Thymus (tissue), 11 donors: Measurements from ENCODE around the gene TMEM236. TPM values are rescaled to one million over a fixed set of nuclear protein-coding genes. Genes with fewer than 3 reads are reported as not detected.

Experiments
- DNase-seq, 9 donors: peaks; one replicate each; pipeline ENCODE4 v3.0.0-alpha.2; 2013; ENCODE audit warnings: low spot score in 9 of 9, low read depth in 6 of 9, missing footprints in 1 of 9
- H3K27ac ChIP-seq, 2 donors: one replicate each; pipeline ENCODE4 v1.5.1; 2013; ENCODE audit warnings: control low read depth in 1 of 2, low read depth in 1 of 2, low read length in 1 of 2, mild to moderate bottlenecking in 1 of 2, moderate library complexity in 1 of 2
- H3K27me3 ChIP-seq, 2 donors: one replicate each; pipeline ENCODE4 v1.5.1; 2013; ENCODE audit warnings: low read length in 1 of 2; ENCODE audit not compliant: control insufficient read depth in 2 of 2, insufficient read depth in 1 of 2
- H3K36me3 ChIP-seq, 2 donors: one replicate each; pipeline ENCODE4 v1.5.1; 2013; ENCODE audit warnings: low read length in 1 of 2, mild to moderate bottlenecking in 1 of 2, moderate library complexity in 1 of 2; ENCODE audit not compliant: control insufficient read depth in 2 of 2, insufficient read depth in 2 of 2
- H3K4me1 ChIP-seq, 2 donors: one replicate each; pipeline ENCODE4 v1.5.1; 2013; ENCODE audit warnings: low read length in 2 of 2; ENCODE audit not compliant: control insufficient read depth in 2 of 2, insufficient read depth in 2 of 2
- H3K4me3 ChIP-seq, 2 donors: one replicate each; pipeline ENCODE4 v1.5.1; 2013; ENCODE audit warnings: low read length in 2 of 2, control low read depth in 1 of 2, mild to moderate bottlenecking in 1 of 2
- H3K9me3 ChIP-seq, 2 donors: one replicate each; pipeline ENCODE4 v1.5.1; 2013; ENCODE audit warnings: low read length in 1 of 2, mild to moderate bottlenecking in 1 of 2; ENCODE audit not compliant: control insufficient read depth in 2 of 2, insufficient read depth in 1 of 2
- WGBS: extraction: QIAGEN DNeasy Blood & Tissue Kit; methylation state at CpG from one replicate; pipeline ENCODE4 v1.1.7; 2013; 5-methylcytosine and 5-hydroxymethylcytosine counted together
- polyA plus RNA-seq: library from polyadenylated mRNA; stranded (reverse); fragments of 200-250 nt; gene quantifications from one replicate; pipeline ENCODE4 v1.2.3, GENCODE V29; 2013
- total RNA-seq: library from RNA; stranded (reverse); fragments of 120-200 nt; gene quantifications from one replicate; pipeline ENCODE4 v1.2.4, GENCODE V29; 2013
- donor health status: healthy.

TMEM236 gene
- total and polyA plus RNA-seq, 2 donors: 0.24 to 0.30 TPM

DNA sequence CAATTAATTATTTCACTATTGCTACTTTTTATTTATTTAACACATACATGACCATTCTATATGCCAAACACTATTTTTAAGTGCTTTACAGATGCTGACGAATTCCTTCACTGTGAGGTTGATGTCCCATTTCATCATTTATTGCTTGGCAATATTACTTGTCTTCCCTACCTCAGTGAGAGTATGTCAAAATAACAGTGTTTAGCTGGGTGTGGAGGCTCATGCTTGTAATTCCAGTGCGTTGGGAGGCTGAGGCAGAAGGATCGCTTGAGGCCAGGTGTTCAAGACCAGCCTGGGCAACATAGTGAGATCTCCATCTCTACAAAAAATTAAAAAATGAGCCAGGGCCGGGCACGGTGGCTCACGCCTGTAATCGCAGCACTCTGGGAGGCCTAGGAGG lies 37.4 kb downstream of the TMEM236 start:
- Histone ChIP-seq H3K9me3 (no peaks in the 10 kb centered on the region), H3K27ac (no peak overlapping the region), H3K36me3 (no peaks in the 10 kb centered on the region), H3K4me3 (no peak overlapping the region), H3K27me3 (no peaks in the 10 kb centered on the region), H3K4me1 (peaks cover 2 to 6% of the 10 kb centered on the region in 2 donors)
- no peak for DNase-seq
- 100% methylated on average over 7 of the region's 7 CpGs for WGBS

DNA sequence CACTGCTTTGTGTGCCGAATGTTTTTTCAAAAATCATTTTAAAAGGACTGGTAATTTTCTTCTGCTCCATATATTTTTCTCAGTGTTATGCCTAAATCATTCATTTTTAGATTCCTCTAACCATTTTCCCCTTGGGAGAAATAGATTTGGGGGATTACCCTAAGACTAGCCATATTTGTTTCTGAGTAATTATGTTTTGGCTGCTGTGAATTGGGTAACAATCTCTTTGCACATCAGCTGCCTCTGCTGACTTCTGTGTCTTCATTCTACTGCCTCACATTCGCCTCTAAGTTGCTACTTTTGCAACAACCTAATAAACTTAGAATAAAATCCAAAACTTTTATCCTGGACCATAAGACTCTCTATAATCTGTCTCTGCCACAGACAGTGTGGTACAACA lies 38.6 kb downstream of the TMEM236 start:
- H3K4me3 ChIP-seq: no peak overlapping the region
- no peaks in the 10 kb centered on the region for H3K9me3 ChIP-seq
- H3K36me3 ChIP-seq: no peaks in the 10 kb centered on the region
- peaks cover 2 to 6% of the 10 kb centered on the region in 2 donors for H3K4me1 ChIP-seq
- no peak overlapping the region for H3K27ac ChIP-seq
- WGBS: 95% methylated on average over 2 of the region's 2 CpGs
- no peaks in the 10 kb centered on the region for H3K27me3 ChIP-seq
- DNase-seq: no peak

DNA sequence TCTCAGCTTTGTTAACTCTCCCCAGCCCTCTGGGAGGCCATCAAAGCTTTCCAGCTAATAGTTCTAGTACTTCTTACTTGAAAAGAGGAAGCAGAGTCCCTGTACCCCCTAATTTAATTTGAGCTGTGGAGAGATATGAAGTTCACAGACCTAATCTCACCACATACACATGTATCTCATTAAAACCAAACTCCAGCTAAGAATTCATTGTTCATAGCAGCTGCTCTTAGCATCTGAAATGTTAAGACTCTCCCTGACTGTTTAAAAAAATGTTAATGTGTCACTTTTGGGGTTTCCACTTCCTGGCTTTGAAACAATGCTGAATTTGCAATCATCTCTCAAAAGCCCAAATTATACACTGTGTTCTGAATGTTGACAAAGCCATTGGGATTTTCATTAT lies 41.0 kb downstream of the TMEM236 start:
- Histone ChIP-seq H3K27ac (no peak overlapping the region), H3K9me3 (no peaks in the 10 kb centered on the region), H3K4me1 (peaks cover 2 to 6% of the 10 kb centered on the region in 2 donors), H3K36me3 (no peaks in the 10 kb centered on the region), H3K27me3 (no peaks in the 10 kb centered on the region), H3K4me3 (no peak overlapping the region)
- peak in 1 of 9 donors; percentile 35 for DNase-seq

DNA sequence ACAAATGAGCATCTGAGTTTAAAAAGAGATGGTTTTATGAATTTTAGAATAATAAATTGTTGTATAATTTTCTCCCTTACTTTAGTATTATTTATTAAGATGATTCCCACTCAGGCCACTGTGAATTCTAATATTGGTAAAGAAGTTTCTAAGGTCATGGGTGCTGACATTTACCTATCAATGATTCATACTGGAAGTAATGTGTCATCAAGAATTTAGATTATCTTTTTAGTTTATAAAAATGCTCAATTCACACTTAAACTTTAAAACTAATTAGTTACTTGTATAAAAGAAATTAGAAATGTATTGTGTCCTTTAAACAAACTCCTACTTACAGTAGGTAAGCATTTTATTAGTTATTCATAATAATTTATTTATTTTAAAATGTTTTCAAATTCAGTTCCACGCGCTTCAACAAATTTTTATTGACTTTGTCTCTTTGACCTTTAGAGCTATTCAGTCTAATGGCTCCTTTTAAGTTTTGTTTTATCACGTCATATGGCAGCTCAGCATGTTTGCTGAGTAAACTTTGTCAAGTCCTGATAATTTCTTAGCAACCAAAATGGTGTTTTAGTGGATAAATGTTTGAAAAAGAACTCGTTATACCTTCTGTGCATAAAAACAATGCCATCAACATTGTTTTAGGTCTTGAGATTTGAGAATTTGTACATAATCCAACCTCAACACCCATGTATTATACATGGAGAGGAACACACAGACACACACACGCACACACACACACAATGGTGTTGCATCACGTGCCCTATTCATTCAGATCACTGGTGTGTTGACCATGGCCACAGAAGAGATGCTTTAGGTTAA lies 42.0 kb downstream of the TMEM236 start:
- Histone ChIP-seq H3K4me1 (peaks cover 2 to 6% of the 10 kb centered on the region in 2 donors), H3K27me3 (no peaks in the 10 kb centered on the region), H3K27ac (no peak overlapping the region), H3K36me3 (no peaks in the 10 kb centered on the region), H3K9me3 (no peaks in the 10 kb centered on the region), H3K4me3 (no peak overlapping the region)
- no peak for DNase-seq
- 97% methylated on average over 6 of the region's 6 CpGs for WGBS

DNA sequence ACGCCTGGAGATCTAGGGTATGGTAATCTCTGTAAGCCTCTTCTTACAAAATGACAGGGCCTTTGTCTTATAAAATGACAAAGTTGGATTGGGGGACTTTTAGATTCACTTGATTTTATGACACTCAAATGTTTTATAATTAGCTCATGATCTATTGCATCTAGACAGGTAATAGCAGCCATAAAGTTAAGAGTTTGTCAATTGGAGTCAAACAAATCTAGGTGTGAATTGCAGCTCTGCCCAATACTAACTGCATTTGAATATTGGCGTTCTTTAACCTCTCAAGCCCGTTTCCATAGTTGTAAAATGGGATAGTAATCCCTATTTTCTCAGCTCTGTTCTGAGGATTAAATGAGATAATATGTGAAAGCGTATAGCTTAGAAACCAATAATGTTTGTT lies 43.1 kb downstream of the TMEM236 start:
- Histone ChIP-seq H3K9me3 (no peaks in the 10 kb centered on the region), H3K36me3 (no peaks in the 10 kb centered on the region), H3K4me1 (peaks cover 2 to 6% of the 10 kb centered on the region in 2 donors), H3K4me3 (no peak overlapping the region), H3K27ac (no peak overlapping the region), H3K27me3 (no peaks in the 10 kb centered on the region)
- DNase-seq: no peak
- WGBS: 98% methylated on average over 4 of the region's 4 CpGs

DNA sequence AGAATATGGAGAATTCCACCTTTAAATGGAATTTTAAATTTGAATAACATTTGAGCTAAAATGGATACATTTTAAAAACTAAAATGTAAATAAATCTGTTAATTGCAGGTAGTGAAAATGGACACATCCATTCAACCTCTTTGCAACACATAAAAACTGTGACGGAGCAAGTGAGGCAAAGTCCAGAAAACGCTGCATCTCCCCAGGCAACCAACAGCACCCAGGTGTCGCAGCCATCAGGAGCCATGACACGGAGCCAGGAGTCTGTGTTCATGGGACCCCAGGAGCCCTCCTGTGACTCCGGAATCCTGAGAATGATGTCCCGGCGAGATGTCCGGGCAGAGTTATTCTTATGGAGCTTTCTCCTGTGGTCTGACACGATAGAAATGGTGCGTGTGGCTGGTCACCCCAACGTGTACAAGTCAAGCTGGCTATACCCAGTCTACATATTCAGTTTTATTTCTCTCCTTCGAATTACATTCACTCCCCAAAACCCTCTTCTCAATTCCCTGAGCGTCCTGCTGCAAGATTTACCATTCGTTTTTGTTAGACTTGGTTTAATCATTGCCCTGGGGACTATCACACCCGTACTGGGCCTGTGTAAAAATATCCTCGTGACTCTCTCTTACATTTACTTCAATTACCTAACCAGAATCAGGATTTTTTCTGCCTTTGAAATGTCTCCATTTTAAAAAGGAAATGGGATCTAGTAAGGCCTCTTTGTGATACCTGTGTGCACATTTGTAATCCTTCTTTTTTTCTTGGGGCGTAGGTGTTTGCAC lies 44.0 kb downstream of the TMEM236 start:
- Histone ChIP-seq H3K4me3 (no peak overlapping the region), H3K4me1 (peaks cover 2 to 6% of the 10 kb centered on the region in 2 donors), H3K36me3 (no peaks in the 10 kb centered on the region), H3K27me3 (no peaks in the 10 kb centered on the region), H3K9me3 (no peaks in the 10 kb centered on the region), H3K27ac (no peak overlapping the region)
- DNase-seq: no peak
- 98% methylated on average over 17 of the region's 17 CpGs for WGBS

DNA sequence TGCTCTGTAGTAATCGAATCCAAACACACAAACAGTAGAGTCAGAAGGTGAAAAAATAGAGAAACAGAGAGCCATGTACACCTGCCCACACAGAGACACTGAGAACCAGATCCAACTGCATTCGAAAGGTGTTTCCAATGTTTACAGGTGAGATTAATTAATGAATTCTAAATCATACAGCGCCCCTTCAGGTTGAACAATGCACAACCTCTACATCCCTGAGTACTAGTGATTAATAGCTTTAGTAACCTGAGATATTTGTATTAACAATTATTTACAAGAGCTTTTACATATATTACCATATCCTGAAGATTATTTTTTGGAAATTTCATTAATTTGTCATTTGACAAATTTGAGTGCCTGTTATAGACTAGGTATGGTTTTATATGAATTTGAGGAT lies 49.5 kb downstream of the TMEM236 start:
- no peak for DNase-seq
- Histone ChIP-seq H3K9me3 (no peaks in the 10 kb centered on the region), H3K36me3 (no peaks in the 10 kb centered on the region), H3K4me1 (peaks cover 0 to 5% of the 10 kb centered on the region in 2 donors), H3K4me3 (no peak overlapping the region), H3K27me3 (no peaks in the 10 kb centered on the region), H3K27ac (no peak overlapping the region)
- 98% methylated on average over 3 of the region's 3 CpGs for WGBS

DNA sequence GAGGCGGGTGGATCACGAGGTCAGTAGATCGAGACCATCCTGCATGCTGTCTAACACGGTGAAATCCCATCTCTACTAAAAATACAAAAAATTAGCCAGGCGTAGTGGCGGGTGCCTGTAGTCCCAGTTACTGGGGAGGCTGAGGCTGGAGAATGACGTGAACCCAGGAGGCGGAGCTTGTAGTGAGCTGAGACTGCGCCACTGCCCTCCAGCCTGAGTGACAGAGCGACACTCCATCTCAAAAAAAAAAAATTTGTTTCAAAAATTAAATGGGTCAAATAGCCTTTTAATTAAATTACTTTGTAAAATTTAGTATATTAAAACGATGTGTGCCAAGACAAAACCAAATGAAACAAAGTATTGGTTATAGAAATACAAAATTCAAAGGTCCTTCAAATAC lies 50.3 kb downstream of the TMEM236 start:
- H3K9me3 ChIP-seq: no peaks in the 10 kb centered on the region
- no peak overlapping the region for H3K4me3 ChIP-seq
- WGBS: 96% methylated on average over 11 of the region's 11 CpGs
- H3K4me1 ChIP-seq: peaks cover 0 to 5% of the 10 kb centered on the region in 2 donors
- DNase-seq: no peak
- H3K36me3 ChIP-seq: no peaks in the 10 kb centered on the region
- H3K27ac ChIP-seq: no peak overlapping the region
- no peaks in the 10 kb centered on the region for H3K27me3 ChIP-seq

DNA sequence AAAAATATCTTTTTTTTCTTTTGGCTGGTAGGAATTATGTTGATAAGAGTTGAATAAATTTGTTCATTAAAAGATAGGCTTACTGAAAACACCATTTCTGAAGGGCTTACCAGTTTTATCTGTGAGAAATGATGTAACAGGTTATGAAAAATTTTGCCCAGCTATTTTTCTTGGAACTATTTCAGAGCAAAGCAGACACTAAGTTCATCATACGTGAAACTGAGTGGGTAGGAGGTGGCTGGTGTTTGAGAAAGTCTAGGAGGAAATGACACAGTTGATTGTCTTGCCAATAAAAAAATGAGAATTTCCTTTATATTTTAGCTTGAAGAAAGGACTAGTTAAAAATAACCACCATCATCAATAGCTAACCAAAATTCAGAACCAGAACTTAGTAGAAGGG lies 51.0 kb downstream of the TMEM236 start:
- no peaks in the 10 kb centered on the region for H3K36me3 ChIP-seq
- H3K27ac ChIP-seq: no peak overlapping the region
- no peaks in the 10 kb centered on the region for H3K9me3 ChIP-seq
- H3K4me3 ChIP-seq: no peak overlapping the region
- H3K27me3 ChIP-seq: no peaks in the 10 kb centered on the region
- H3K4me1 ChIP-seq: peaks cover 0 to 5% of the 10 kb centered on the region in 2 donors
- 58% methylated on average over 1 of the region's 1 CpG for WGBS
- DNase-seq: no peak
